Left renal pelvis (tissue), 4 donors: ENCODE measurements around the gene JAZF1. TPM values are rescaled to one million over a fixed set of nuclear protein-coding genes. Genes with fewer than 3 reads are reported as not detected.

Experiments
- DNase-seq, 4 donors: peaks; one replicate each; pipeline ENCODE4 v3.0.0-alpha.2; 2013; ENCODE audit warnings: low read depth in 4 of 4, low spot score in 3 of 4
- polyA plus RNA-seq, 4 donors: library from polyadenylated mRNA; unstranded; fragments of 120-200 nt; gene quantifications; one replicate each; pipeline ENCODE4 v1.2.1, GENCODE V29; 2013; ENCODE audit not compliant: insufficient read length in 4 of 4

The JAZF1 gene
- polyA plus RNA-seq, 4 donors: 11.1 to 28.8 (median 15.9) TPM

DNA sequence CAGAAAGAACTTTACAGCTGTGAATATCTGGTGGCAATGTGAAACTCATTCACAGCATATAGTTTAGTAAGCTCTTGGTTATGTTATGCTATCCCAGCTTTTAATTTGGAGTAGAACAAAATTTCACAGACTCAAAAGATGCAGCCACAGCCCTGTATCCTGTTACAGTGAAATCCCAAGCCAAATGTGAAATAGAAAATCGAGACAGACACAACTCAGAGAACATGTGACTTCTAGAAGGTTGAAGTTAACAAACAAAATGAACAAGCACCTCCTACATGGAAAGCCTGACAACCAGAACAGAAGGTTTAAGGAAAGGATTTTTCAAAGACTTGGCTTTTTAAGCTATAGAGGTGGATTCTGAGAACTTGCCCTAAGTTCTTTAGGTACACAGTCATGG lies 39.6 kb downstream of the JAZF1 start:
- DNase-seq: no peak

- no peak for DNase-seq
Observed at GRCh38 chr7:28138837-28139236, 41.8 kb downstream of the JAZF1 start.

GRCh38 chr7:28137463-28137862 lies 43.1 kb downstream of the JAZF1 start:
- DNase-seq: no peak

GRCh38 chr7:28136885-28137284 lies 43.7 kb downstream of the JAZF1 start:
- no peak for DNase-seq

DNA sequence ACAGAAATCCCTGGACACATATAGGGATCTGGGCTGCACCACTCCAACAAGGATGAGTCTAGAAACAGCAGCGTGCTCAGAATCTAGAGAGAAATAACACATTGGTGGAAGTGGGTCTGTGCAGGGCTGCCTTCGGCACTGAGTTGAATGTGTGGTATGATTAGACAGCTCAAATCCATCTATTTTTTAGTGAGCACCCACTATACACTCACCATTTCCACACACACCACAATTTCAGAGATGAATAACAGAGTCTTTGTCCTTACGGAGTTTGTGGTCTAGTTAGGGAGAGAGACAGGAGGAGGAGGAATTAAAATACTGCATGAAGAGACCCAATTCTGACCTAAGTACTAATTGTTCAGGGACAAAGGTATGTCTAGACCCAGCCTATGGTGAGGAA lies 44.2 kb downstream of the JAZF1 start:
- DNase-seq: no peak

DNA sequence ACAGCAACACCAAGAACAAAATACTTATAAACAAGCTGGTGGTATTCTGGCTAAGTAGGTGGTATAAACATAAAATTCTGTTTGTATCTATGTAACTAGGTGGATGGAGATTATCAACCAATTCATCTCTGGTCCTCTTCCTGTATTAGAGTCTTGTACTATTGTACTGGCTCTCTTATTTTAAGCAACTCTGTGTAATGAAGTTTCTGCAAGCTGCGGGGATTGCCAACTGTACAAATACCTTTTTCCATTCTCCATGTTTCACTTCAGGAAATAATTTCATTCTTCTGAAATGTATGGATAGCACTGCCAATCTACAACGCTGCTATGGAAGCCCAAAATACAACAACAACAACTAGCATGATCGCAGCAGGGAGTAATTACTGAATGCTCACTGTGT lies 44.8 kb downstream of the JAZF1 start:
- no peak for DNase-seq

DNA sequence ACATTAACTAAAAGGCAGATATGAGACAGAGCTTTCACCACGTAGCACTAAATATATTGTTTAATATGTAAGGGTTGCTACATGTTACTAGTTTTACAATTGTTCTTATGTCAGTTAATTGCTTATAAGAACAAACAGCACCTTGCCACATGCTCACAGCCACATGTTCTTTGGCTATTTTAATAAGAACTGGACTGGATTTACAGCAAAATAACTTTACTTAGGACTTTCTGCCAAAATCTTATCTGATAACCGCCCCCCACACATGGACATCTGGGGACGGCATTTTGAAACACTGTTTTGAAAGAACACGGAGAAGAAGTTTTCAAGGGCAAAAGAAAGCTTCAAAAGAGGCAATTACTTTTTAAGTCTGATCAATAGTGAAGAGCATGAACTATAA lies 45.3 kb downstream of the JAZF1 start:
- no peak for DNase-seq

DNA sequence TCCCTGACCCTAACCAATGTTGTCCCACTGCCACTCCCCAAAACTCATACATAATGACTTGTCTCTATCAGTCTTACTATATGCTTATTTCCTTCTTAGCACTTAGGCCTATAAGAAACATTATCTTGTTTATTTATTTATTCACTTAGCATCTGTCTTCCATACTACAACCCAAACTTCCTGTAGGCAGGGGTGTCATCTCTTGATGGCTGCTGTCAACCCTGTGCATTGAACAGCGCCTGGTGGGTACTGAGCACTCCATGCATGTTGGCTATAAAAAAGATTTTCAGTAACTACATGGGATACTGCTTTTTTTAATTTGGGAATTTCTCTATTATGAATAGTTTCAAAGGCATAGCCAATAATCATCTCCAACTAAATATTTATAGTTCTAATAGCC lies 46.7 kb downstream of the JAZF1 start:
- DNase-seq: no peak

DNA sequence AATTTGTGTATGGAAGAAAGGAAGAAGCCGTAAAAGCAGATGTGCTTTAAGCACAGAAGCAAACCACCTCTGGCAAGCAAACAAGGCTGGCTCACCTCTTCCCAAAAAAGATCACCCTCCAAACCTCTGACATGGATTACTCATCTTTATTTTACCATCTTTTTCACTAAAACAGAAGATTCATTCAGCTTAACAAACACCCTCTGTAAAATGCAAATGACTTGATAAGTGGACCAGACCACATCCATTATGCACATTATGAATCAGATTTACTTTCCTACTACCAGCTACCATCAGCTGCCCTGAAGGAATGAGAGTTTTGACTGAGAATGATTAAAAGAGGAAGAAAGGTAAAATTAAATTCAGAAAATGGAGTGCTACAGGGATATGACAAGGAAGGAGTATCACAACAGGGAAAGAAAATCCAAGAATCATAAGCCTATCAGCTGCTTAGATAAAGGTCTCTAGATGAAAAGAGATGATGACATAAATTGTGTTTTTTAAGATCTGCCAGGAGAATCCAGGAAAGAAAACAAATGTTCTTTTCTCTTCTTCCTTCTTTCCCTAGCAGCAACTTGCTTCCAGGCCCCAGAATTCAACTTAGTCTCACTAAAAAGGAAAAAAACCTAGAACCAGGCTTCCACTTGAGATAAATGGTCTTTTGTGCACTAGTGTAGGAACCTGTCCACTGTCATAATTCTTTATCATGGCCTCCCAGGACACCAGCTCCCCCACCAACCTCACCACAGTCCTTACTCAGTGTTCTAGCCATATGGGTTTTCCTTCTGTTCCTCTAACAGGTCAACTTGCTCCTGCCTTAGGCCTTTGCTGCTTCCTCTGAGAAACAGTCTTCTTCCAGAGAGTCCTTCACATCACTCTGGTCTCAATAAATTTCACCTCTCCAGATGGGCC lies 47.4 kb downstream of the JAZF1 start:
- no peak for DNase-seq

GRCh38 chr7:28130277-28130676 lies 50.3 kb downstream of the JAZF1 start:
- DNase-seq: no peak

- no peak for DNase-seq
Observed at GRCh38 chr7:28128608-28129007, 52.0 kb downstream of the JAZF1 start.

DNA sequence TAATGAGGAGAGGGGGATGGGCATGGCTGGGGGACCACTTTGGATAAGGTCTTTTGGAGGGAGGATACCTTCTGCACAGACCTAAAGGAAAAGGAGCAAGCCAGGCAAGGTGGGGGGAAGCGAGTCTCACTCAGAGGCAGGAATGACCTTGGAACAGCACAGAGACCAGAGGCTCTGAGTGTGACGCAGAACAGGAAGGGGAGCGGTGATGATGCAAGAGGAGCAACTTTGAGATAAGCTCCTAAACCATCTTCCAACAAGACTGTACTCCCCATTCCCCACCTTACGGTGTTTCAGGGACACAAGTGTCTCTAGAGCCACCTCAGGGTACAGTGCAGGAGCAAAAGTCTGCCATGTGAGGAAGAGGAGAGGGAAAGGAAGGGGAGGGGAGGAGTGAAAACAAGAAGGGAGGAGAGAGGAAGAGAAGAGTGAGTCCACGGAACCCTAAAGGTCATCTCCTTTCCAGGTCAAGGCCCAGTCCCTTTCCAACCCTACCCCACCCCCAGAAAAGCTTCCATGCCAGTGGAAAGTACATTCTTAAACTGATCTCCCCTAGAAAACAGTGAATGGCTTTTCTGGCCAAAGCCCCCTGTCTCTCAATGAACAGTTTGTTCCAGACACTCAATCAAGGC lies 54.1 kb downstream of the JAZF1 start:
- DNase-seq: no peak

DNA sequence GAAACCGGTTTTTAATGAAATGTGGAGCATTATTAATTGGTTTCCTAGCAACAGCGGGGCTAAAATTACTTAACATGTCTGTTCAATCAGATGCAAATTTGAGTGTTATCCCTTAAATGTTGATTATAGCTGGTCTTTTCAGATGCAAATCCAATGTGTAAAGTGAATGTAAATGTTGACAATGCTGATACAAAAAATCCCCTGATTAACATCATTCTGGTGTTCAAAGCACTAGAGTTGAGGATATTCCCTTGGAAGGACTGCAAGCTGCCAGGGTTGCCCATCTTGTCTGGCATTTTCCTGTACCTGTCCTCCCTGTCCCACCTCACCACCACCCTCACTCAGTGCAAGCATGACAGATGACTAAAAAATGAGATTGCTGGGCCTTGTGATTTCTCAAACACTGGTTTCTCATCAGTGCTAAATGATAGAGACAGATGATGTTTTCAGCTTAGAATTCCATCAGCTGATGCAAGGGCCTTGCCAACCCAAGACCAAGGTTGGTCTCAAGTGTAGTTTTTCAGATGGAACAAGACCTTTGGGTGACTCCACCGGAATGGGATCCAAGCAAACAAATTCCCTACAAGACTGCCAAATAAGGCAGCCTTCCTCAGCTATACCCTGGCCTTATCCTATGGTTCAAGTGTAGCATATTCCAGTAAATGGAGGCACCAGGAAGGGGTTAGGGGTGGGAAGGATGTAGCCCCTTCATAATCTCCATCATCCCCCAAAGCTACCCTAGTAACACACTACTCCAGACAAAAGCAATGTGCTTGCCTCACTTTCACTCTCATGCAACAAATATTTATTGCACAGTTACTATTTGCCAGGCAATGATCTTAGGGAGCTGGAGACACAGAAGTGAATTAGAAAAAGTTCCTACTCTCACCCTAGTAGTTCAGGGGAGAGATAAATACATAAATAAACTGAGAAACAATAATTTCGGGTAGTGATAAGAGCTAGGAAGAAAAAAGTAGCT lies 54.9 kb downstream of the JAZF1 start:
- no peak for DNase-seq

DNA sequence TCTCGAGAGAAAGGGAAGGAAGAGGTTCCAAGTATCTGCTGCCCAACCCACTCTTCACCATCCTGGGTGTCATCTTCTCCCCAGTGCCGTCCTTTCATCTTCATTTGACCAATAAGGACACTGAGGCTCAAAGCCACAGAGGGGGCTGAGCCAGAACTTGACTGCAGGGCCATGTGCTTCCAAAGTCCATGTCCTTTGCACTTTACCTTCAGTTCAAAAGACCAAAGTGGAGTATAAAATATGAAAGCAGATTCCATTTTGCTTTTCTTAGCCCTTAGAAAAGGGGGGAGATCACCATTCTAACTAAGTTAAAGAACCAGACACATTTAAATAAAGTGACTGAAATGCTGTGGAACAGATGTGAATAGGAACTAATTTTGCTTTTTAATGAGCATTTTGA lies 56.2 kb downstream of the JAZF1 start:
- DNase-seq: no peak

- no peak for DNase-seq
Observed at GRCh38 chr7:28123752-28124151, 56.8 kb downstream of the JAZF1 start.

DNA sequence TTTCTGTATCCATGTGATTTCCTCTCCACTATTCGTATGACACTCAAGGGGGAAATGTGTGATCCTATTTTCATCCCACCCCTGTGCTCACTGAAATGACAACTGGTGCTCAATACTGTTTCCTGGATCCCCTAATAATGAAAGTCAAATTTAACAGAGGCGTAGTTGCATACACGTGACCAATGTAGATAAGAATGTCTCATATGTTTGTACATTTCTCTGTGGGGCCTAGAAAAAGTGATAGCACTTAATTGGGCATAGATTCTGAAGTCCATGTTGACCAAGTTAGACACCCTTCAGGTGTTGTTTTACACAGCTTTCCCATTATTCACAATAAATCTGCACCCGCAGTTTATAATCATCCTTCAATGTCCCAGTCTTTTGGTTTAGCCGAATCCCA lies 59.1 kb downstream of the JAZF1 start:
- DNase-seq: no peak

GRCh38 chr7:28116041-28116440 lies 64.6 kb downstream of the JAZF1 start:
- no peak for DNase-seq

- DNase-seq: no peak
Observed at GRCh38 chr7:28115261-28115660, 65.3 kb downstream of the JAZF1 start.

- no peak for DNase-seq
Observed at GRCh38 chr7:28114056-28114455, 66.5 kb downstream of the JAZF1 start.

GRCh38 chr7:28112883-28113540 lies 67.6 kb downstream of the JAZF1 start:
- DNase-seq: no peak

- DNase-seq: no peak
Observed at GRCh38 chr7:28112467-28112866, 68.1 kb downstream of the JAZF1 start.
